T-helper 2 cell treated with Interferon-gamma antibody and Interleukin-4, amounts not matched to agents 5 μg/mL and 100 μg/mL, for 36 hours (primary cell): ENCODE measurements around the gene DCAF15.

Experiments used
- DNase-seq: peaks from one replicate; pipeline ENCODE4 v3.0.0; 2021; ENCODE audit warnings: low spot score
- H3K27ac Mint-ChIP-seq: one replicate; pipeline ENCODE4 v1.8.0; 2021; ENCODE audit warnings: mild to moderate bottlenecking, mixed read lengths
- H3K27me3 Mint-ChIP-seq: one replicate; pipeline ENCODE4 v1.8.0; 2021; ENCODE audit warnings: low read depth, mixed read lengths
- H3K36me3 Mint-ChIP-seq: one replicate; pipeline ENCODE4 v1.8.0; 2021; ENCODE audit warnings: low read depth, mixed read lengths
- H3K4me1 Mint-ChIP-seq: one replicate; pipeline ENCODE4 v1.8.0; 2021; ENCODE audit warnings: low read depth, mixed read lengths
- H3K4me3 Mint-ChIP-seq: one replicate; pipeline ENCODE4 v1.8.0; 2022; ENCODE audit warnings: mild to moderate bottlenecking, moderate library complexity, mixed read lengths
- H3K9me3 Mint-ChIP-seq: one replicate; pipeline ENCODE4 v1.8.0; 2021; ENCODE audit warnings: mixed read lengths

Gene DCAF15

GRCh38 chr19:13952154-13952930 is at the start of gene DCAF15:
TSS of gene DCAF15 (plus strand) at chr19:13952509. CDS start at chr19:13952513, 4 bp downstream.
- peak within 1 kb of the TSS; percentile 92 for H3K27ac Mint-ChIP-seq
- no peaks in the 10 kb centered on the region for H3K27me3 Mint-ChIP-seq
- no peaks in the 10 kb centered on the region for H3K9me3 Mint-ChIP-seq
- DNase-seq = peak; percentile 99
- H3K4me1 Mint-ChIP-seq = peaks cover 16% of the 10 kb centered on the region
- H3K4me3 Mint-ChIP-seq = peak within 1 kb of the TSS; percentile 99
- H3K36me3 Mint-ChIP-seq = peaks cover 17% of the 10 kb centered on the region

GRCh38 chr19:13902993-13903555 is 49.2 kb upstream of the DCAF15 start:
- H3K4me1 Mint-ChIP-seq = peaks cover 18% of the 10 kb centered on the region
- H3K9me3 Mint-ChIP-seq = no peaks in the 10 kb centered on the region
- DNase-seq = no peak
- no peaks in the 10 kb centered on the region for H3K27me3 Mint-ChIP-seq
- H3K36me3 Mint-ChIP-seq = peaks cover 3% of the 10 kb centered on the region
- no peak overlapping the region for H3K27ac Mint-ChIP-seq
- H3K4me3 Mint-ChIP-seq = no peak overlapping the region

GRCh38 chr19:13905634-13906520 is 46.4 kb upstream of the DCAF15 start, which contains the start of the genes BRME1 and CC2D1A:
TSS of gene BRME1 (minus strand) at chr19:13906117. CDS start at chr19:13904892, 1,225 bp downstream.
TSS of gene CC2D1A (plus strand) at chr19:13906201. CDS start at chr19:13906442, 241 bp downstream.
- peak within 1 kb of the TSS; percentile 84 for H3K4me3 Mint-ChIP-seq
- H3K36me3 Mint-ChIP-seq = peaks cover 10% of the 10 kb centered on the region
- DNase-seq = peak; percentile 94
- H3K4me1 Mint-ChIP-seq = peaks cover 18% of the 10 kb centered on the region
- H3K27ac Mint-ChIP-seq = peak within 1 kb of the TSS; percentile 94
- no peaks in the 10 kb centered on the region for H3K9me3 Mint-ChIP-seq
- no peaks in the 10 kb centered on the region for H3K27me3 Mint-ChIP-seq

GRCh38 chr19:13906521-13906904 is 45.8 kb upstream of the DCAF15 start:
- Mint-ChIP-seq H3K4me3 (peak overlapping the region; percentile 79), H3K27ac (peak overlapping the region; percentile 60)

GRCh38 chr19:13906910-13907309 is 45.4 kb upstream of the DCAF15 start:
- no peak for DNase-seq
- peaks cover 15% of the 10 kb centered on the region for H3K36me3 Mint-ChIP-seq
- peak overlapping the region; percentile 57 for H3K27ac Mint-ChIP-seq
- H3K4me1 Mint-ChIP-seq = peaks cover 18% of the 10 kb centered on the region
- H3K4me3 Mint-ChIP-seq = peak overlapping the region; percentile 79
- H3K27me3 Mint-ChIP-seq = no peaks in the 10 kb centered on the region
- no peaks in the 10 kb centered on the region for H3K9me3 Mint-ChIP-seq

More at GRCh38 chr19:13906521-13906904, 45.8 kb upstream of the DCAF15 start:
- H3K27me3 Mint-ChIP-seq = no peaks in the 10 kb centered on the region
- no peak for DNase-seq
- peaks cover 18% of the 10 kb centered on the region for H3K4me1 Mint-ChIP-seq
- H3K9me3 Mint-ChIP-seq = no peaks in the 10 kb centered on the region
- peaks cover 15% of the 10 kb centered on the region for H3K36me3 Mint-ChIP-seq

GRCh38 chr19:13908674-13909073 is 43.6 kb upstream of the DCAF15 start:
- Mint-ChIP-seq H3K4me3 (no peak overlapping the region), H3K27me3 (no peaks in the 10 kb centered on the region), H3K9me3 (no peaks in the 10 kb centered on the region), H3K27ac (no peak overlapping the region), H3K36me3 (peaks cover 22% of the 10 kb centered on the region), H3K4me1 (peaks cover 18% of the 10 kb centered on the region)
- no peak for DNase-seq

- Mint-ChIP-seq H3K27ac (no peak overlapping the region), H3K27me3 (no peaks in the 10 kb centered on the region), H3K36me3 (peaks cover 22% of the 10 kb centered on the region), H3K4me3 (no peak overlapping the region), H3K4me1 (peaks cover 18% of the 10 kb centered on the region), H3K9me3 (no peaks in the 10 kb centered on the region)
- no peak for DNase-seq
Measured at GRCh38 chr19:13909430-13909829, 42.9 kb upstream of the DCAF15 start.

- DNase-seq = no peak
- no peaks in the 10 kb centered on the region for H3K9me3 Mint-ChIP-seq
- no peak overlapping the region for H3K4me3 Mint-ChIP-seq
- no peaks in the 10 kb centered on the region for H3K4me1 Mint-ChIP-seq
- no peak overlapping the region for H3K27ac Mint-ChIP-seq
- no peaks in the 10 kb centered on the region for H3K27me3 Mint-ChIP-seq
- H3K36me3 Mint-ChIP-seq = peaks cover 27% of the 10 kb centered on the region
Measured at GRCh38 chr19:13913352-13913751, 39.0 kb upstream of the DCAF15 start.

GRCh38 chr19:13914777-13915176 is 37.5 kb upstream of the DCAF15 start:
- no peaks in the 10 kb centered on the region for H3K27me3 Mint-ChIP-seq
- no peak overlapping the region for H3K4me3 Mint-ChIP-seq
- H3K9me3 Mint-ChIP-seq = no peaks in the 10 kb centered on the region
- H3K36me3 Mint-ChIP-seq = peaks cover 29% of the 10 kb centered on the region
- H3K4me1 Mint-ChIP-seq = no peaks in the 10 kb centered on the region
- no peak for DNase-seq
- H3K27ac Mint-ChIP-seq = no peak overlapping the region

- DNase-seq = no peak
- no peak overlapping the region for H3K27ac Mint-ChIP-seq
- no peaks in the 10 kb centered on the region for H3K27me3 Mint-ChIP-seq
- peaks cover 42% of the 10 kb centered on the region for H3K36me3 Mint-ChIP-seq
- no peak overlapping the region for H3K4me3 Mint-ChIP-seq
- H3K9me3 Mint-ChIP-seq = peaks cover 6% of the 10 kb centered on the region
- H3K4me1 Mint-ChIP-seq = no peaks in the 10 kb centered on the region
Measured at GRCh38 chr19:13917888-13918406, 34.4 kb upstream of the DCAF15 start.

GRCh38 chr19:13918726-13919411 is 33.4 kb upstream of the DCAF15 start:
- no peaks in the 10 kb centered on the region for H3K27me3 Mint-ChIP-seq
- H3K9me3 Mint-ChIP-seq = peaks cover 6% of the 10 kb centered on the region
- no peak overlapping the region for H3K27ac Mint-ChIP-seq
- H3K36me3 Mint-ChIP-seq = peaks cover 41% of the 10 kb centered on the region
- no peak for DNase-seq
- H3K4me1 Mint-ChIP-seq = no peaks in the 10 kb centered on the region
- H3K4me3 Mint-ChIP-seq = no peak overlapping the region

- H3K4me3 Mint-ChIP-seq = no peak overlapping the region
- no peaks in the 10 kb centered on the region for H3K27me3 Mint-ChIP-seq
- H3K27ac Mint-ChIP-seq = no peak overlapping the region
- H3K4me1 Mint-ChIP-seq = no peaks in the 10 kb centered on the region
- peaks cover 6% of the 10 kb centered on the region for H3K9me3 Mint-ChIP-seq
- DNase-seq = no peak
- H3K36me3 Mint-ChIP-seq = peaks cover 42% of the 10 kb centered on the region
Measured at GRCh38 chr19:13920524-13920923, 31.8 kb upstream of the DCAF15 start.
